ENCODE measurements around the gene RNU6-7.

Gene RNU6-7

DNA sequence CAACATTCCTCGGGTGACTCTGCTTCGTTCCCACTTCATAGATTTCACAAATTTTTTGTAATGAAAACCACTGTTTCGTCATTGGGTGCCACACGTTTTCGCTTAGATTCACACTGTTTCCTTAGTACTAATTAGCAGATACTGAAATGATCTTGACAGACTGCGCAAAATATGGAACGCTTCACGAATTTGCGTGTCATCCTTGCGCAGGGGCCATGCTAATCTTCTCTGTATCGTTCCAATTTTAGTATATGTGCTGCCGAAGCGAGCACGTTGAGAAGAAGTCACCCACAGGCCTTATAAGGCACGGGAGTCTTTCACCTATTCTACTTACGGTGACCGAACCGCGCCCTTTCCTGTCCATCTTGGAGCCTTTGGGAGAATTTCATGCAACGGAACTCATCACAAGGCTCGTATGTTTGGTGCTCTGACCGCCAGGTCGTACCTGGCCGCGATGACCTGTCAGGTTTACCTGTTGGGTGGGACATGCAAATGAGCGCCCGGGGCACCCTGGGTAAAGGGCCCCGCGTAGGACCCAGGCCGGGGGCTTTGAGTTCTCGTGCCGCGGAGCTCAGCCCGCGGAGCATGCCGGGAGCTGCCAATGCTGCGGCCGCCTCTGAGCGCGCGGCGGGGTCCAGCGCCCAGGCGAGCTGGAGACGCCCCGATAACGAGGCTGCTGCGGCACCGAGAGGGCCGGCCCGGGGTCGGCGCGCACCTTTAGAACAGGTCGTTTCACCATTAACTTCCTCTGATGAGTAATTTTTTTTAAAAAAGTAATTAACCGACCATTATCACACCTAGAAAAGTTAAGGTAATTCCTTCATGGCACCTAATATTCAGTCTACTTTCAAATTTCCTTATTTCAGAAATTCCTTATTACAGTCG is 1.4 kb downstream of the RNU6-7 start, which contains the start of gene RNU6-8:
Gene RNU6-8 (minus strand): TSS at position 272 of the 885 bp plus-strand sequence.
- TF ChIP-seq, protein P1, sequence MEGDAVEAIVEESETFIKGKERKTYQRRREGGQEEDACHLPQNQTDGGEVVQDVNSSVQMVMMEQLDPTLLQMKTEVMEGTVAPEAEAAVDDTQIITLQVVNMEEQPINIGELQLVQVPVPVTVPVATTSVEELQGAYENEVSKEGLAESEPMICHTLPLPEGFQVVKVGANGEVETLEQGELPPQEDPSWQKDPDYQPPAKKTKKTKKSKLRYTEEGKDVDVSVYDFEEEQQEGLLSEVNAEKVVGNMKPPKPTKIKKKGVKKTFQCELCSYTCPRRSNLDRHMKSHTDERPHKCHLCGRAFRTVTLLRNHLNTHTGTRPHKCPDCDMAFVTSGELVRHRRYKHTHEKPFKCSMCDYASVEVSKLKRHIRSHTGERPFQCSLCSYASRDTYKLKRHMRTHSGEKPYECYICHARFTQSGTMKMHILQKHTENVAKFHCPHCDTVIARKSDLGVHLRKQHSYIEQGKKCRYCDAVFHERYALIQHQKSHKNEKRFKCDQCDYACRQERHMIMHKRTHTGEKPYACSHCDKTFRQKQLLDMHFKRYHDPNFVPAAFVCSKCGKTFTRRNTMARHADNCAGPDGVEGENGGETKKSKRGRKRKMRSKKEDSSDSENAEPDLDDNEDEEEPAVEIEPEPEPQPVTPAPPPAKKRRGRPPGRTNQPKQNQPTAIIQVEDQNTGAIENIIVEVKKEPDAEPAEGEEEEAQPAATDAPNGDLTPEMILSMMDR (IDR thresholded peaks at IDR 0.05; ENCODE audit: control extremely low read depth, extremely low read depth, low read depth, missing control alignments): no peak
- peak; percentile 83 for DNase-seq (ENCODE audit: extremely low spot score)
- ChIA-PET CTCF (interaction anchor here (0.9 to 1.6 kb wide), 3 partner anchors 35 to 130 kb away, joined by 3 to 5 read pairs (median 3); no protein-coding TSS in a partner anchor), POLR2A (no interaction called here)

DNA sequence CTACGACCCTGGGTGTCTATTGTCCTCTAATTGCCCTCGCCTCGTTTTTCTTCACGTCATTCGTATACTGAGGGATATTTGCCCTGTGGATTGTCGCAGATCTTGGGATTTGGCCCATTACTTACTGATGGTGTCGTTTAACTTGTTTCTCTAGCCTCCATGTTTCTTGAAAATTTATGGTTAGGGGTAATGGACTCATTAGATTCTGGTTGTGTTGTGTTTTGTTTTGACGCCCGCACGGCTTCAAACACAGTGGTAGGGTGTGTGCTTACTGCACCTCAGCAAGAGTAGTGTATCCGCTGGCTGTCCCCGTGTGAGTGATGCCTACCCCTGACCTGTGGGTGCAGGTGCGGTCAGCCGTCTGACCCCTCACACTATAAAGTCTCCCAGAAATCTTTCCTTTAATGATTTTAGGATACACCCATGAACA is 2.1 kb downstream of the RNU6-7 start:
- no peak for DNase-seq (ENCODE audit: extremely low spot score)
- TF ChIP-seq, protein P1 (IDR thresholded peaks at IDR 0.05; ENCODE audit: control extremely low read depth, extremely low read depth, low read depth, missing control alignments): no peak
- CTCF ChIA-PET: interaction anchor here (0.9 to 1.6 kb wide), 2 partner anchors 35 to 51 kb away, joined by 3 read pairs; no protein-coding TSS in a partner anchor
- POLR2A ChIA-PET: no interaction called here

DNA sequence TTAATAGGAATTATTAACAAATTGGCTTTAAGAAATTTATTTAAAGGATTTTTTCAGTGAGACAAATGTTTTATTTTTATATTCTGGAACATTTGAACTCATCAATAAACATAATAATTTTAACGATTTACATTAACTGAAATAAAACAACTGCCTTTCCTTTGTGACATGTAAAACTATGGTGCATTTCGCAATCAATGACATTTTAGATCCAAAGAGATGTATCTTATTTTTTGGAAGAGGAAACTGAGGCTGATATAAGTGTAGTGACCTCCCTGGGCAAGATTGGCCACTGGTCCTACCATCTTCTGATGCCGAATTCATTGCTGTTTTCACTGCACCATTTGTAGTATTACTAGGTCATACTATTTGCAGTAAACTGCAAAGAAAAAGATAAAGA is 3.7 kb downstream of the RNU6-7 start:
- TF ChIP-seq, protein P1 (IDR thresholded peaks at IDR 0.05; ENCODE audit: control extremely low read depth, extremely low read depth, low read depth, missing control alignments): no peak
- CTCF ChIA-PET: interaction anchor here (2.6 kb wide), 1 partner anchor 47 kb away, joined by 7 read pairs; no protein-coding TSS in a partner anchor
- POLR2A ChIA-PET: no interaction called here
- DNase-seq (ENCODE audit: extremely low spot score): no peak

DNA sequence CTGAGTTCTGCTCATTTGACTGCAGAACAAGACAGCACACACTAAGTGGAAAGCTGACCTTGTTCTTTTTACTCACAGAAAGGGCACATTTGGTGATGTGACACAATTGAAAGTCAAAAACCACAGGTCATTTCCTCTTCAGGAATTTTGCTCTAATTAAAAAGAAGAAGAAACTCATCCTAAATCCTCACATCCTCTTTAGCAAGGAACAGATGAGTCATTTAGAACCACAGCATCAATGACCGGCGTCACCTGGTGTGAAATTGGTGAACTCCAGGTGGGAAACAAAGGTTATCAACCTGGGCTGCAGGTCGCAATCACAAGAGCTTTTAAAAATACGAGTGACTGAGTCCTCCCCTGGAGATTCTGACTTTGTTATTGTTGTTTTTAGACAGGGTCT is 4.1 kb downstream of the RNU6-7 start:
- POLR2A ChIA-PET: no interaction called here
- DNase-seq (ENCODE audit: extremely low spot score): no peak
- TF ChIP-seq, protein P1 (IDR thresholded peaks at IDR 0.05; ENCODE audit: control extremely low read depth, extremely low read depth, low read depth, missing control alignments): no peak
- CTCF ChIA-PET: interaction anchor here (0.9 to 2.6 kb wide), 3 partner anchors 22 to 53 kb away, joined by 3 to 7 read pairs (median 3); no protein-coding TSS in a partner anchor

DNA sequence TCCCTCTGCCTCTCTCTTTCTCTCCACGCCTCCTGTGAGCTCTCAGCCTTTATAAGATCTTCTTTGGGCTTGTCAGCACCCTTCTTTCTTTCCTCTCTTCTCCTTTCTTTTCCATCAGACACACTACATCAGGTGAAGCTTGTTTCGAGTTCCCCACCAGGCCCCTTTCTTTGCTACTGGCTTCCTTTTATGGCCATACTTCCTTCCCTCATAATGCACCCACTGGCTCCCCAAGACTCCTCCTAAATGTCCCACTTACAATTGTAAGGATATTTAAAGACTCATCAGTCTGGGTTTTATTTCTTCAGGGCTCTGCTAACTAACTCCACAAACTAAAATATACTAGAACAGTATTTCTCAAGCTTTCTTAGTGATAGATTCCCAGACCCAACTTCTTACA is 4.7 kb downstream of the RNU6-7 start:
- ChIA-PET POLR2A (no interaction called here), CTCF (interaction anchor here (0.8 to 2.6 kb wide), 4 partner anchors 10 to 53 kb away, joined by 3 to 7 read pairs (median 3); no protein-coding TSS in a partner anchor)
- no peak for DNase-seq (ENCODE audit: extremely low spot score)
- TF ChIP-seq, protein P1 (IDR thresholded peaks at IDR 0.05; ENCODE audit: control extremely low read depth, extremely low read depth, low read depth, missing control alignments): no peak

DNA sequence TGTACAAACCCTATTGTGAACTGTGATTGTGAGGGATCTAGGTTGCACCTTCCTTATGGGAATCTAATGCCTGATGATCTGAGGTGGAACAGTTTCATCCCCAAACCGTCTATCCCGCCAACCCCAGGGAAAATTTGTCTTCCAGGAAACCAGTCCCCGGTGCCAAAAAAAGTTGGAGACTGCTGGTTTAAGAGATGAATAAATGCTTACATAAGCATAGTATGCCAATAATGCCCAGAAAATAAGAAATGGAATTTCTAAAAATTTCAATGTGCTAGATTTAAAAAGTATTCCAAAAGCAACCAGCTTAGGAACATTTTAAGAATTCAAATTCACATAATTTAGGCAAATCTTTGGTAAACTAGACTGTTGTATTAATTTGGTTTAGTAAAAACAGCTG is 6.6 kb downstream of the RNU6-7 start:
- POLR2A ChIA-PET: no interaction called here
- TF ChIP-seq, protein P1 (IDR thresholded peaks at IDR 0.05; ENCODE audit: control extremely low read depth, extremely low read depth, low read depth, missing control alignments): no peak
- no peak for DNase-seq (ENCODE audit: extremely low spot score)
- CTCF ChIA-PET: interaction anchor here (0.7 to 1.1 kb wide), 2 partner anchors 10 to 261 kb away, joined by 3 read pairs; no protein-coding TSS in a partner anchor

All from GM10248 (cell line).